AG04449 (cell line): Measurements from ENCODE around the gene CYBA.

Experiments used
- CTCF ChIA-PET: fragments of 350-600 bp; formaldehyde crosslinking; extraction: SDS; loops from one replicate; lab custom pipeline; 2021; ENCODE audit warnings: antibody characterized with exemption; lab: Yijun Ruan, JAX
- POLR2A ChIA-PET: fragments of 400-600, 350-600 bp; formaldehyde crosslinking; extraction: SDS; loops from one replicate; lab custom pipeline; 2020; ENCODE audit warnings: antibody characterized with exemption, inconsistent platforms; lab: Yijun Ruan, JAX
- DNase-seq: peaks from one replicate; pipeline ENCODE4 v3.0.0-alpha.2; 2010; ENCODE audit warnings: low read depth, low spot score
- H3K4me3 ChIP-seq: 2 replicates; pipeline ENCODE4 v1.5.1; 2011; ENCODE audit warnings: low read depth, mild to moderate bottlenecking, control low read depth, low read length
- TF ChIP-seq, protein P1 (sequence below): IDR thresholded peaks from one replicate; pipeline ENCODE4 v1.5.1; 2011; ENCODE audit warnings: mild to moderate bottlenecking, moderate library complexity, low read length, control low read depth, inconsistent platforms; ENCODE audit not compliant: insufficient read depth; ENCODE audit errors: missing control alignments

The CYBA gene

DNA sequence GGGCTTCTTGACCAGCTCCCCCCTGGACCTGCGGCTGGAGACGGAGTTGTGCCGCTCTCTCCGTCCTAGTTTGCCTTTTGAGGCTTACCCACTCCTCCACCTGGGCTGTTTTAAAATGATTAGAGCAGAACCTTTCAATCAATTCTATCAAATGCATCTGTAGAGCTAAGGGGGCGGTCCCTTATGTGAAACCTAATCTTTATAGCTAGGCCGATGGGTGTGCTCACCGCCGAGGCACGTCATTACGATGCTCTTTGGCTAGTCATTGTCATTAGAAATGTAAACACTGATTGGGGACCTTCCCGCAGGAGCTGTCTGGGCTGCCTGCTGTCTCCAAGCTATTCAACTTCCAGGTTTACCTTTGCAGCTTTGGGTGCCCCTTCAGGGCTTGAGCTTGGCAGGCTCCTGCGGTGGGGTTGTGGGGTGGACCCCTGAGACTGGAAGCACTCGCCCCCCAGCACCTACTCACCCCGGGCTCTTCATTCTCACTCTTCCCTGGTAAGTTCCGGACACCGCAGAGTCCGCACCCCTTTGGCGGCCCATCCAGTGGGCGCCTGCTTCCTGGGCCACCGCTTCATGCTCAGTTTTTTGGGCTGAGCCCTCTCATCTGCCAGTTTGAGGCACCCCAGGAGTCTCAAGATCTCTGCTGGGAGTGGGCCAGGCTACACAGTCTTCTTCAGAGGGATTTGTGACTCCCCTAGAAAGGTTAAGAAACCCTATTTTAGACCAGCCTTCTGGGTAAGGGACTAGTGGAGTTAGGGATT lies 33.4 kb downstream of the CYBA start:
- no peak for DNase-seq
- no peak overlapping the region for H3K4me3 ChIP-seq
- ChIA-PET POLR2A (no interaction called here), CTCF (interaction anchor here (0.9 to 1.5 kb wide), 3 partner anchors 9 to 120 kb away, joined by 3 to 4 read pairs (median 3); no protein-coding TSS in a partner anchor)
- TF ChIP-seq, protein P1, sequence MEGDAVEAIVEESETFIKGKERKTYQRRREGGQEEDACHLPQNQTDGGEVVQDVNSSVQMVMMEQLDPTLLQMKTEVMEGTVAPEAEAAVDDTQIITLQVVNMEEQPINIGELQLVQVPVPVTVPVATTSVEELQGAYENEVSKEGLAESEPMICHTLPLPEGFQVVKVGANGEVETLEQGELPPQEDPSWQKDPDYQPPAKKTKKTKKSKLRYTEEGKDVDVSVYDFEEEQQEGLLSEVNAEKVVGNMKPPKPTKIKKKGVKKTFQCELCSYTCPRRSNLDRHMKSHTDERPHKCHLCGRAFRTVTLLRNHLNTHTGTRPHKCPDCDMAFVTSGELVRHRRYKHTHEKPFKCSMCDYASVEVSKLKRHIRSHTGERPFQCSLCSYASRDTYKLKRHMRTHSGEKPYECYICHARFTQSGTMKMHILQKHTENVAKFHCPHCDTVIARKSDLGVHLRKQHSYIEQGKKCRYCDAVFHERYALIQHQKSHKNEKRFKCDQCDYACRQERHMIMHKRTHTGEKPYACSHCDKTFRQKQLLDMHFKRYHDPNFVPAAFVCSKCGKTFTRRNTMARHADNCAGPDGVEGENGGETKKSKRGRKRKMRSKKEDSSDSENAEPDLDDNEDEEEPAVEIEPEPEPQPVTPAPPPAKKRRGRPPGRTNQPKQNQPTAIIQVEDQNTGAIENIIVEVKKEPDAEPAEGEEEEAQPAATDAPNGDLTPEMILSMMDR: no peak

DNA sequence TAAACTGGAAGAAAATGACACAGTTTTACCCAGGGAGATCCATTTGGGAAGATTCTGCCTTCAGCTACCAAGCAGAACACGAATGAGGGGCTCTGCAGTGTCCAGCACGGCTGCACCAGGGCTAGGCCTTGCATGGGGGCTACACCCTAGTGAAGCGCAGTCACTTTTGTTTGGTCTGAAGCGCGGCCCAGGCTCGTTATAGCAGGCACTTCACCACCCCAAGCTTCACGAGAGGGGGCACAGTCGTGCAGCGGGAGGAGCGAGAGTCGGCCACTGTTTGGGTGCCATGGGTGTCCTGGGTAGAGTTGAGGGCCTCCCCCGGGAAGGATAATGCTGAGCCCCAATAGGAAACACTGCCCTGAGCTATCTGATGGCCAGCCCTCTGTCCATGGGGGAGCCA lies 34.1 kb downstream of the CYBA start:
- H3K4me3 ChIP-seq: no peak overlapping the region
- POLR2A ChIA-PET: no interaction called here
- CTCF ChIA-PET: interaction anchor here (0.8 to 1.4 kb wide), 2 partner anchors 10 to 71 kb away, joined by 3 to 4 read pairs; no protein-coding TSS in a partner anchor
- DNase-seq: no peak
- TF ChIP-seq, protein P1: no peak

DNA sequence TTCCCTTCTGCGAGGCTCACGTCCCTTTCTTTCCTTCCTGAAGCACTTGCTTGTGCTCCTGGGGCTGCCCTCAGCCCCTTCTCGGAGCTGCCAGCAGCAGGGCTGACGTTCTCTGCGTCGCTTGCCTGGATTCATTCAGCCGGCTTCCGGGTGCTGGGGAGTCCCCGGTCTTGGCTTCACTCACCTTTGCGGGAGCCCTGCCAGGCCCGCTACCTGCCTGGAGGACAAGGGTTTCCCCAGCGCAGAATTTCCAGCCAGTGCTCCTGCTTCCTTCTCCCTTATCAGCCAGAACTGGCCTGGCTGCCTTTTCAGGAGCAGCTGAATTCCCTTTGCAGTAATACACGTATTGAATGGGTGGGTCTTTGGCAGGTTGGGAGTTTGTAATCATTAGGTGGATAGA lies 34.5 kb downstream of the CYBA start:
- TF ChIP-seq, protein P1: no peak
- no peak for DNase-seq
- no peak overlapping the region for H3K4me3 ChIP-seq
- ChIA-PET POLR2A (no interaction called here), CTCF (interaction anchor here (0.8 to 1.4 kb wide), 2 partner anchors 11 to 71 kb away, joined by 3 to 4 read pairs; no protein-coding TSS in a partner anchor)

DNA sequence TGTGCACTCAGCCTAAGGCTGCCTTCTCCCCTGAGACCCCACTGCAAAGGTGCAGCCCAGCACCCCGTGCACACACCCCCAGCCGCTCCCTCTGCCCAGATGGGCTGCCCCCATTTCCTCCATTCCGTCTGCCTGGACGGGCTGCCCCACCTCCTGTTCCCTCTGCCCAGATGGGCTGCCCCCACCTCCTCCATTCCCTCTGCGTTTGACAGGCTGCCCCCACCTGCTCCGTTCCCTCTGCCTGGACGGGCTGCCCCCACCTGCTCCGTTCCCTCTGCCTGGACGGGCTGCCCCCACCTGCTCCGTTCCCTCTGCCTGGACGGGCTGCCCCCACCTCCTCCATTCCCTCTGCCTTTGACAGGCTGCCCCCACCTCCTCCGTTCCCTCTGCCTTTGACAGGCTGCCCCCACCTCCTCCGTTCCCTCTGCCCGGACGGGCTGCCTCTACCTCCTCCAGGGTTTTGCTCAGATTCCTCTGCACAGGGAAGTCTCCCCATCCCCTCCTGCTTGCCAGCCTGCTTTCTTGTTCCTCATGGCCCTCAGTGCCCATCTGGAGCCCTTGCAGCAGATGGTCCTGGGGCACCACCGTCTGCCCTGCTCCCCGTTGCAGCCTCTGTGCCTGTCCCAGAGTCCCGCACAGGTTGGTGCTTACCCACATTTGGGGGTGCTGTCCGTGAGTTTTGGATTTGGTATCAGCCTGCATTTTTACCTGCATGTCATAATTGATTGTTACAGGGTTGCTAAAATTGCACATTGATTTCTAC lies 35.9 kb downstream of the CYBA start:
- TF ChIP-seq, protein P1: no peak
- no peak overlapping the region for H3K4me3 ChIP-seq
- POLR2A ChIA-PET: no interaction called here
- DNase-seq: no peak
- CTCF ChIA-PET: no interaction called here

DNA sequence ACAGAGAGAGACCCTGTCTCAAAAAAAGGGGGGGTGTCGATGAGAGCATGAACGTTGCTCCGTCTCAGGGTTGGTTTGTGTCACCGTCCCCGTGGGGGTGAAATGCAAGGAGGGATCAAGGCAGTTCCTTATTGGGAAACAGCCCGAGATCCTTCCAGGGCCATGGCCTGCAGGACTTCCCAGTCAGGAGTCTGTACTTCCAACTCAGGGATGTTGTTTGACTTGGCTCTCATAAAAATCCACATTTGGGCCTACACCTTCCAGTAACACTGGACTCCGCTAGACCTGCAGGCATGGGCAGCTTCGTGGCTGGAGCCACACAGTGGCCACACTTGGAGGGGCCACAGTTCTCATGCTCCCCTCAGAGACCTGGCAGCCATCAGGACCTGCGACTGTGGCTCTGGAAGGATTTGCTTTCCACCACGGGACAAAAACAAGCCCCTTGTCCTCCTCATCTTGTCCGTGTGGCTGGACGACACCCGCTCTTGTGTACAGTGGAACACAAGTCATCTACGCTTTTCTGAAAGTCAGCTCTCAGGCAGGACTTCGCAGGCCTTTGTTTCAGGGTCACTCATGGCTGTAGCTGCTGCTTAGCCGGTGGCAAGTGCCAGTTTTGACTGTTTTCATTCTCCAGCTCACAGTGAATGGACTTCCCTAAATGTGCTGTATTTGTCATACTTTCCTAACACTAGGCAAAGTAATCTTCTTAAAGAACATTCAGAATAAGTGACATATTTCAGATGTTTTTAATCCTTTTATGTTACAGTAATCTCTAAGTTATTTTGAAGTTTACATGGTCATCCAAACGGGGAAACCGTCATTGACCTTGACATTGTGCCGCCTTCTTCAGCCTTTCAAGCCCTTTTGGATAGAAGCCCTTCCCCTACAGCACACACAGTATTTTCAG lies 36.7 kb downstream of the CYBA start:
- no peak overlapping the region for H3K4me3 ChIP-seq
- POLR2A ChIA-PET: no interaction called here
- CTCF ChIA-PET: no interaction called here
- TF ChIP-seq, protein P1: no peak
- no peak for DNase-seq
